ENCODE results near the gene YIF1B.

The YIF1B gene

GRCh38 chr19:38278751-38279150 lies 37.0 kb downstream of the YIF1B start:
- Histone ChIP-seq H3K9ac (ENCODE audit: low read depth in 1 of 2, low read length in 2 of 2) (no peak overlapping the region), H3K4me1 (ENCODE audit: control insufficient read depth in 2 of 2, insufficient read depth in 2 of 2, low read length in 2 of 2) (peaks cover 20 to 36% of the 10 kb centered on the region in 2 donors), H3K27me3 (ENCODE audit: control insufficient read depth in 2 of 2, insufficient read depth in 2 of 2, low read length in 2 of 2) (no peaks in the 10 kb centered on the region), H3K27ac (ENCODE audit: low read depth in 2 of 2, low read length in 2 of 2) (peak overlapping the region; percentile 63 to 69), H3K36me3 (ENCODE audit: control insufficient read depth in 2 of 2, insufficient read depth in 2 of 2, low read length in 2 of 2) (peaks cover 5 to 12% of the 10 kb centered on the region in 2 donors), H3K4me3 (ENCODE audit: low read length in 2 of 2) (no peak overlapping the region), H3K9me3 (ENCODE audit: control insufficient read depth in 2 of 2, low read length in 2 of 2) (no peaks in the 10 kb centered on the region)

- no peak overlapping the region for H3K4me3 ChIP-seq (ENCODE audit: low read length in 2 of 2)
- no peaks in the 10 kb centered on the region for H3K27me3 ChIP-seq (ENCODE audit: control insufficient read depth in 2 of 2, insufficient read depth in 2 of 2, low read length in 2 of 2)
- no peaks in the 10 kb centered on the region for H3K9me3 ChIP-seq (ENCODE audit: control insufficient read depth in 2 of 2, low read length in 2 of 2)
- peaks cover 5 to 7% of the 10 kb centered on the region in 2 donors for H3K36me3 ChIP-seq (ENCODE audit: control insufficient read depth in 2 of 2, insufficient read depth in 2 of 2, low read length in 2 of 2)
- peaks cover 21 to 42% of the 10 kb centered on the region in 2 donors for H3K4me1 ChIP-seq (ENCODE audit: control insufficient read depth in 2 of 2, insufficient read depth in 2 of 2, low read length in 2 of 2)
- peak overlapping the region in 1 of 2 donors; percentile 41 for H3K9ac ChIP-seq (ENCODE audit: low read depth in 1 of 2, low read length in 2 of 2)
- peak overlapping the region; percentile 63 to 69 for H3K27ac ChIP-seq (ENCODE audit: low read depth in 2 of 2, low read length in 2 of 2)
Observed at GRCh38 chr19:38277969-38278680, 37.6 kb downstream of the YIF1B start.

- H3K4me3 ChIP-seq (ENCODE audit: low read length in 2 of 2) = no peak overlapping the region
- no peaks in the 10 kb centered on the region for H3K9me3 ChIP-seq (ENCODE audit: control insufficient read depth in 2 of 2, low read length in 2 of 2)
- H3K36me3 ChIP-seq (ENCODE audit: control insufficient read depth in 2 of 2, insufficient read depth in 2 of 2, low read length in 2 of 2) = peaks cover 5 to 7% of the 10 kb centered on the region in 2 donors
- peaks cover 21 to 44% of the 10 kb centered on the region in 2 donors for H3K4me1 ChIP-seq (ENCODE audit: control insufficient read depth in 2 of 2, insufficient read depth in 2 of 2, low read length in 2 of 2)
- H3K27ac ChIP-seq (ENCODE audit: low read depth in 2 of 2, low read length in 2 of 2) = peak overlapping the region; percentile 31 to 63
- H3K9ac ChIP-seq (ENCODE audit: low read depth in 1 of 2, low read length in 2 of 2) = no peak overlapping the region
- no peaks in the 10 kb centered on the region for H3K27me3 ChIP-seq (ENCODE audit: control insufficient read depth in 2 of 2, insufficient read depth in 2 of 2, low read length in 2 of 2)
Observed at GRCh38 chr19:38277549-38277948, 38.2 kb downstream of the YIF1B start.

GRCh38 chr19:38276942-38277517 lies 38.7 kb downstream of the YIF1B start:
- Histone ChIP-seq H3K4me3 (ENCODE audit: low read length in 2 of 2) (no peak overlapping the region), H3K27me3 (ENCODE audit: control insufficient read depth in 2 of 2, insufficient read depth in 2 of 2, low read length in 2 of 2) (no peaks in the 10 kb centered on the region), H3K9ac (ENCODE audit: low read depth in 1 of 2, low read length in 2 of 2) (no peak overlapping the region), H3K4me1 (ENCODE audit: control insufficient read depth in 2 of 2, insufficient read depth in 2 of 2, low read length in 2 of 2) (peaks cover 26 to 48% of the 10 kb centered on the region in 2 donors), H3K9me3 (ENCODE audit: control insufficient read depth in 2 of 2, low read length in 2 of 2) (no peaks in the 10 kb centered on the region), H3K27ac (ENCODE audit: low read depth in 2 of 2, low read length in 2 of 2) (peak overlapping the region; percentile 31 to 63), H3K36me3 (ENCODE audit: control insufficient read depth in 2 of 2, insufficient read depth in 2 of 2, low read length in 2 of 2) (peaks cover 5 to 7% of the 10 kb centered on the region in 2 donors)

GRCh38 chr19:38274739-38275138 lies 41.0 kb downstream of the YIF1B start:
- Histone ChIP-seq H3K9ac (ENCODE audit: low read depth in 1 of 2, low read length in 2 of 2) (peak overlapping the region; percentile 46 to 52), H3K4me3 (ENCODE audit: low read length in 2 of 2) (peak overlapping the region in 1 of 2 donors; percentile 22), H3K4me1 (ENCODE audit: control insufficient read depth in 2 of 2, insufficient read depth in 2 of 2, low read length in 2 of 2) (peaks cover 26 to 53% of the 10 kb centered on the region in 2 donors), H3K27ac (ENCODE audit: low read depth in 2 of 2, low read length in 2 of 2) (peak overlapping the region; percentile 86 to 90), H3K36me3 (ENCODE audit: control insufficient read depth in 2 of 2, insufficient read depth in 2 of 2, low read length in 2 of 2) (peaks cover 0 to 5% of the 10 kb centered on the region in 2 donors), H3K9me3 (ENCODE audit: control insufficient read depth in 2 of 2, low read length in 2 of 2) (no peaks in the 10 kb centered on the region), H3K27me3 (ENCODE audit: control insufficient read depth in 2 of 2, insufficient read depth in 2 of 2, low read length in 2 of 2) (no peaks in the 10 kb centered on the region)

GRCh38 chr19:38273499-38273898 lies 42.2 kb downstream of the YIF1B start:
- no peaks in the 10 kb centered on the region for H3K27me3 ChIP-seq (ENCODE audit: control insufficient read depth in 2 of 2, insufficient read depth in 2 of 2, low read length in 2 of 2)
- peaks cover 0 to 5% of the 10 kb centered on the region in 2 donors for H3K36me3 ChIP-seq (ENCODE audit: control insufficient read depth in 2 of 2, insufficient read depth in 2 of 2, low read length in 2 of 2)
- H3K4me3 ChIP-seq (ENCODE audit: low read length in 2 of 2) = peak overlapping the region in 1 of 2 donors; percentile 29
- no peaks in the 10 kb centered on the region for H3K9me3 ChIP-seq (ENCODE audit: control insufficient read depth in 2 of 2, low read length in 2 of 2)
- peak overlapping the region; percentile 86 to 90 for H3K27ac ChIP-seq (ENCODE audit: low read depth in 2 of 2, low read length in 2 of 2)
- peaks cover 29 to 53% of the 10 kb centered on the region in 2 donors for H3K4me1 ChIP-seq (ENCODE audit: control insufficient read depth in 2 of 2, insufficient read depth in 2 of 2, low read length in 2 of 2)
- peak overlapping the region in 1 of 2 donors; percentile 42 for H3K9ac ChIP-seq (ENCODE audit: low read depth in 1 of 2, low read length in 2 of 2)

- Histone ChIP-seq H3K36me3 (ENCODE audit: control insufficient read depth in 2 of 2, insufficient read depth in 2 of 2, low read length in 2 of 2) (peaks cover 0 to 5% of the 10 kb centered on the region in 2 donors), H3K9me3 (ENCODE audit: control insufficient read depth in 2 of 2, low read length in 2 of 2) (no peaks in the 10 kb centered on the region), H3K27ac (ENCODE audit: low read depth in 2 of 2, low read length in 2 of 2) (peak overlapping the region in 1 of 2 donors; percentile 9), H3K4me1 (ENCODE audit: control insufficient read depth in 2 of 2, insufficient read depth in 2 of 2, low read length in 2 of 2) (peaks cover 44 to 63% of the 10 kb centered on the region in 2 donors), H3K27me3 (ENCODE audit: control insufficient read depth in 2 of 2, insufficient read depth in 2 of 2, low read length in 2 of 2) (no peaks in the 10 kb centered on the region), H3K4me3 (ENCODE audit: low read length in 2 of 2) (no peak overlapping the region), H3K9ac (ENCODE audit: low read depth in 1 of 2, low read length in 2 of 2) (no peak overlapping the region)
Observed at GRCh38 chr19:38270587-38271167, 45.1 kb downstream of the YIF1B start.

- H3K4me3 ChIP-seq (ENCODE audit: low read length in 2 of 2) = peak overlapping the region; percentile 51 to 84
- H3K4me1 ChIP-seq (ENCODE audit: control insufficient read depth in 2 of 2, insufficient read depth in 2 of 2, low read length in 2 of 2) = peaks cover 32 to 50% of the 10 kb centered on the region in 2 donors
- peak overlapping the region; percentile 96 to 98 for H3K27ac ChIP-seq (ENCODE audit: low read depth in 2 of 2, low read length in 2 of 2)
- H3K9me3 ChIP-seq (ENCODE audit: control insufficient read depth in 2 of 2, low read length in 2 of 2) = no peaks in the 10 kb centered on the region
- H3K36me3 ChIP-seq (ENCODE audit: control insufficient read depth in 2 of 2, insufficient read depth in 2 of 2, low read length in 2 of 2) = peaks cover 0 to 5% of the 10 kb centered on the region in 2 donors
- H3K9ac ChIP-seq (ENCODE audit: low read depth in 1 of 2, low read length in 2 of 2) = peak overlapping the region; percentile 47 to 99
- no peaks in the 10 kb centered on the region for H3K27me3 ChIP-seq (ENCODE audit: control insufficient read depth in 2 of 2, insufficient read depth in 2 of 2, low read length in 2 of 2)
Observed at GRCh38 chr19:38268539-38268938, 47.2 kb downstream of the YIF1B start.

GRCh38 chr19:38267761-38268483 lies 47.8 kb downstream of the YIF1B start:
- H3K4me1 ChIP-seq (ENCODE audit: control insufficient read depth in 2 of 2, insufficient read depth in 2 of 2, low read length in 2 of 2) = peaks cover 32 to 49% of the 10 kb centered on the region in 2 donors
- H3K9ac ChIP-seq (ENCODE audit: low read depth in 1 of 2, low read length in 2 of 2) = peak overlapping the region; percentile 68 to 99
- no peaks in the 10 kb centered on the region for H3K9me3 ChIP-seq (ENCODE audit: control insufficient read depth in 2 of 2, low read length in 2 of 2)
- H3K27ac ChIP-seq (ENCODE audit: low read depth in 2 of 2, low read length in 2 of 2) = peak overlapping the region; percentile 96 to 98
- no peaks in the 10 kb centered on the region for H3K27me3 ChIP-seq (ENCODE audit: control insufficient read depth in 2 of 2, insufficient read depth in 2 of 2, low read length in 2 of 2)
- H3K36me3 ChIP-seq (ENCODE audit: control insufficient read depth in 2 of 2, insufficient read depth in 2 of 2, low read length in 2 of 2) = peaks cover 0 to 5% of the 10 kb centered on the region in 2 donors
- peak overlapping the region; percentile 51 to 84 for H3K4me3 ChIP-seq (ENCODE audit: low read length in 2 of 2)

Data from mucosa of rectum (tissue), 2 donors.